GM12865 (cell line): ENCODE results near the gene TMEM132D.
"Not testable (repeated sequence)": the region's sequence is repeated elsewhere in the genome, so short reads cannot be mapped to it uniquely, and the experiment has no call there.

ENCODE experiments used
- DNase-seq: peaks from one replicate; pipeline ENCODE4 v3.0.0; 2010; ENCODE audit warnings: low read depth
- H3K4me3 ChIP-seq: 2 replicates; pipeline ENCODE4 v1.5.1; 2011; ENCODE audit warnings: mild to moderate bottlenecking, low read depth, low read length, control low read depth
- TF ChIP-seq, protein P1 (sequence below): IDR thresholded peaks from 2 replicates; pipeline ENCODE4 v1.5.1; 2011; ENCODE audit warnings: low read length, control low read depth, low read depth, inconsistent platforms; ENCODE audit not compliant: insufficient read depth; ENCODE audit errors: missing control alignments

TMEM132D gene

DNA sequence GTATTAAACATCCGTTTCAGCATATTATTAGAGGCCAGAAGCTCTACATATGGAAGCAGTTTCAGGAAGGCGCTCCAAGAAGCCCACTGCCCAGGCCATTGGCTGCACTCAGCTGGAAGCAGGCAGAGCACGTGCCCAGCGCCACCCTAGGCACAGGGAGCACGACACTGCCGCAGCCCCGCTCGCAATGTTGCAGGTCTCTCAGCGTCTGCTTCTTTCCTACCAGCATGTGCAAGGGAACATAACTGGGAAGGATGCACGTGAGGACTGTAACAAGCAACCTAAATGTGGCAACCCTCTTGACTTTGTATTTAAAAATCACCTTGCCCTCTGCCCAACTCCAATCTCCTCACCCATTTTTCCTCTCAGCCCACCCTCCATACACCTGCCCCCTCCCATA is 3.5 kb downstream of the TMEM132D start:
- no peak for DNase-seq
- no peak overlapping the region for H3K4me3 ChIP-seq
- TF ChIP-seq, protein P1, sequence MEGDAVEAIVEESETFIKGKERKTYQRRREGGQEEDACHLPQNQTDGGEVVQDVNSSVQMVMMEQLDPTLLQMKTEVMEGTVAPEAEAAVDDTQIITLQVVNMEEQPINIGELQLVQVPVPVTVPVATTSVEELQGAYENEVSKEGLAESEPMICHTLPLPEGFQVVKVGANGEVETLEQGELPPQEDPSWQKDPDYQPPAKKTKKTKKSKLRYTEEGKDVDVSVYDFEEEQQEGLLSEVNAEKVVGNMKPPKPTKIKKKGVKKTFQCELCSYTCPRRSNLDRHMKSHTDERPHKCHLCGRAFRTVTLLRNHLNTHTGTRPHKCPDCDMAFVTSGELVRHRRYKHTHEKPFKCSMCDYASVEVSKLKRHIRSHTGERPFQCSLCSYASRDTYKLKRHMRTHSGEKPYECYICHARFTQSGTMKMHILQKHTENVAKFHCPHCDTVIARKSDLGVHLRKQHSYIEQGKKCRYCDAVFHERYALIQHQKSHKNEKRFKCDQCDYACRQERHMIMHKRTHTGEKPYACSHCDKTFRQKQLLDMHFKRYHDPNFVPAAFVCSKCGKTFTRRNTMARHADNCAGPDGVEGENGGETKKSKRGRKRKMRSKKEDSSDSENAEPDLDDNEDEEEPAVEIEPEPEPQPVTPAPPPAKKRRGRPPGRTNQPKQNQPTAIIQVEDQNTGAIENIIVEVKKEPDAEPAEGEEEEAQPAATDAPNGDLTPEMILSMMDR: no peak

DNA sequence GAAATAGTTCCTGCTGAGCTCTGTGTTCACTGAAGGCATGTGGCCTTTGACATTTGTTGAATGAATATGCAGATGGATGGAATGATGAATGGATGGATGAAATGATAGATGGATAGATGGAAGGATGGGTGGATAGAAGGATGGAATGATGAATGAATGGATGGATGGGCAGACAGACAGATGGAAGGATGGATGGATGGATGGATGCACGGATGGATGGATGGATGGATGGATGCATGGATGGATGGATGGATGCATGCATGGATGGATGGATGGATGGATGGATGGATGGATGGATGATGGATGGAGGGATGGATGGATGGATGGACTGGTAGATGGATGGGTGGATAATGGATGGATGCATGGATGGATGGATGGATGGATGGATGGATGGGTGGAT is 4.8 kb downstream of the TMEM132D start:
- DNase-seq, H3K4me3 ChIP-seq: not testable (repeated sequence)

DNA sequence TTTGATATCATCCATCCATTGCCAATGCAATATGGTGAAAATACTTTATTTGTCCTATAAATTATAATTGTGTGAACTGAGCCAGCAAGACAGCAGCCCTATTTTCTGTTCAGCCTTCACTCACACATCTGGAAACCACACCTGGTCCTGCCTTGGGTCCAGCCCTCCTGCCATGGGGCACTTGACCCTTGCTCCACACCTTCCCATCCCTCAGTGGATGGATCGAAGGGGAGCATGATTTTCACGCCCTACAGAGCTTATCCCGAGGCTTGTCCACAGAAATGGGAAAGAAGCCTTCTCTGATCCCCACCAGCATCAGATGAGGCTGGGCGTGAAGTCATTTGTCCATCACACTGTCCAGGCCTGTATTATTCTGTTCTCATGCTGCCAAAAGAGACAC is 10.1 kb downstream of the TMEM132D start:
- TF ChIP-seq, protein P1: no peak
- H3K4me3 ChIP-seq: no peak overlapping the region
- no peak for DNase-seq

DNA sequence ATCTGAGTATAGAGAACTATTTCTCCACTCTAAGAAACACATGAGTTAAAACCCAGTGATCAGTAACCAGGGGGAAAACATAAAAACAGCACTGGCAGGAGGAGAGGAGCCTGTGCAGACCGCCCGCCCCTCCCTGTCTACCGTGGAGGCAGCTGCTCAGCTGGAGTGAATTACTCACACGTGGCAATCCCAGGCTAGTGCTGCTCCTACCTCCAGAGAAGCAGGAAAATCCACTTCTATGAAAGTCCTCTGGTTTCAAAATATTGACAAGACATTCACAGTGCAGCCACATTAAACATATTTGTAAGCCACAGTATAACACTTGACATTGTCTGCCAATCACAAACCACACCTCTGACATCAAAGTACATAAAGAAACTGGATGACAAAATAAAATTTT is 16.7 kb downstream of the TMEM132D start:
- DNase-seq: no peak
- TF ChIP-seq, protein P1: no peak
- no peak overlapping the region for H3K4me3 ChIP-seq

DNA sequence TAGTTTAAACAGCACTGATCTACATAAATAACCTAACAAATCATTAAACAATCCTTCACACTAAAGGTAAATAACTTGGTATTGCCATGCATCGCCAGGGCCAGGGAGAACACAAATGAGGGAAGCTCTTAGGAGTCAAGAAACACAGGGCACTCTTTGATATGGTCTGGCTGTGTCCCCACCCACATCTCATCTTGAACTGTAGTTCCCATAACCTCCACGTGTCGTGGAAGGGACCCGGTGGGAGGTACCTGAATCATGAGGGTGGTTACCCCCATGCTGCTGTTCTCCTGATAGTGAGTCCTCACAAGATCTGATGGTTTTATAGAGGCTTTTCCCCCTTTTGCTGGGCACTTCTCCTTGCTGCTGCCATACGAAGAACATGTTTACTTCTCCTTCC is 17.3 kb downstream of the TMEM132D start:
- no peak for DNase-seq
- TF ChIP-seq, protein P1: no peak
- no peak overlapping the region for H3K4me3 ChIP-seq

DNA sequence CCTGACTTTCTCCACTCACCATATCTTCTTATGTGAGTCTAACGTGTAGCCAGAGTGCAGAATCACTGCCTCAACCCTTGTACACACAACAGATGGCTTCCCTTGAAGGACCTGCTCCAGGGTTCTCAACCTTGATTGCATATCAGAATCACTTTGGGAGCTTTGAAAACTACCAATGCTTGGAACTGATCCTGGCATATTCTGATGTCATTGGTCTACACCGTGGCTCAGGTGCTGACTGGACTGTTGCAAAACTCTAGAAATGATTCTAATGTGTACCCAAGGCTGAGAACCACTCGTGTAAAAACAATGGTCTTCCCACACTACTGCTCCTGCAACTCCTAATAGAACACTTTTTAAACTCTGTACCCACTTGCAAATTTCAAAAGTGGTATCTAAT is 18.5 kb downstream of the TMEM132D start:
- H3K4me3 ChIP-seq: no peak overlapping the region
- DNase-seq: no peak
- TF ChIP-seq, protein P1: no peak

DNA sequence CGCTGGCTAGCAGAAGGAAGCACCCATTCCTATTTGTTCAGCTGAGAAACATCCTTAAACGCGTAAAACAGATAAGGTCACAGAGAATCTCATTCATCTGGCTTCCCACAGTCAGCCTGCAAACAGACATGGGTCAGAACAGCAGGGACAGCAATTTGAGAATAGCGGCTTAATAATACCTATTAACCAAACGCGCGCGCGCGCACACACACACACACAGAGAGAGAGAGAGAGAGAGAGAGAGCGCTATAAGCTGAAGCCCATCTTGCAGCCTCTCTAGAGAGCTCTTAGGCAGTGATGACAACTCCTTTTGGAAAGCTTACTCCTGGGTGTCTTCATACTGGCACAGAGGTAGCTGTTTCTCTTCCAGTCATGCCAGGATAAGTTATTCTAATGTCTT is 26.4 kb downstream of the TMEM132D start:
- no peak for DNase-seq
- TF ChIP-seq, protein P1: no peak
- H3K4me3 ChIP-seq: no peak overlapping the region

DNA sequence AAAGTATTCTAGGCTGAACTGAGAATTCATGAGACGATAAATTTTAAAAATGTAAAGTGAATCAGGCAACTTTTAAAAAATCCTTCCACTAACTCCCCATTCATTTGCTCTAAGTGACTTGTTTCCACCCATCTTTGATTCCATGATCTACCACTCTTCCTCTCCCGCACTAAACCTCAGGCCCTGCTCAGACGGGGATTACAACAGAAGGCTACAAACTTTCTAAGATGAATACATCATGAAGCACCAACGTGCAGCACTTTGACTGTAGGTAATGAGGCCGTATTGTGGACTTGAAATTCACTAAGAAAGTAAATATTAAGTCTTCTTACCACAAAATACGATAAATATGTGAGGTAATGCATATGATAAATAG is 30.0 kb downstream of the TMEM132D start:
- H3K4me3 ChIP-seq: no peak overlapping the region
- DNase-seq: no peak
- TF ChIP-seq, protein P1: no peak
